ENCODE data around the gene TLNRD1.

Gene TLNRD1

GRCh38 chr15:81002331-81003096 is 1.8 kb downstream of the TLNRD1 start:
- DNase-seq (ENCODE audit: low spot score) = no peak

DNA sequence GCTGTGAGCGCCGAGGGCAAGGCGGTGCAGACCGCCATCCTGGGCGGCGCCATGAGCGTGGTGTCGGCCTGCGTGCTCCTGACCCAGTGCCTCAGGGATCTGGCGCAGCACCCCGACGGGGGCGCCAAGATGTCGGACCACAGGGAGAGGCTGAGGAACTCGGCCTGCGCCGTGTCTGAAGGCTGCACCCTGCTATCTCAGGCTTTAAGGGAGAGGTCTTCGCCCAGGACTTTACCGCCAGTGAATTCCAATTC is 2.3 kb downstream of the TLNRD1 start:
- DNase-seq (ENCODE audit: low spot score) = no peak

DNA sequence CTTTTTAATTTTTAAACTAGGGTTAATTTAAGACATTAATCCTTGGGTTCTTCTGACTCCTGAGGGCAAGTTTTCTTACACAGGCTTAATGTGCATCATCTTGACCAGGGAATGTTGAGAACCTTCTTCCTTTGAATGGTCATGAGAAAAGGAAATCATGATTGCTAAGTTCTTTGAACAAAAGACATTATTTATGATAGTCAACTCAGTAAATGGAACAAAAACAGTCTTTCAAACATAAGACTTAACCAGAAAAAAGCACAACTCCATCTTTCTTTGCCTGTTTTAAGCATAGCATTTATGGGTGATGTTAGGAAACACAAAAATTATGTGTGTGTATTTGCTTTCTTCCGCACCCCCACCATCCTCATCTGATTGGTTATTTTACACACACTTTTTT is 5.4 kb downstream of the TLNRD1 start:
- no peak for DNase-seq (ENCODE audit: low spot score)

DNA sequence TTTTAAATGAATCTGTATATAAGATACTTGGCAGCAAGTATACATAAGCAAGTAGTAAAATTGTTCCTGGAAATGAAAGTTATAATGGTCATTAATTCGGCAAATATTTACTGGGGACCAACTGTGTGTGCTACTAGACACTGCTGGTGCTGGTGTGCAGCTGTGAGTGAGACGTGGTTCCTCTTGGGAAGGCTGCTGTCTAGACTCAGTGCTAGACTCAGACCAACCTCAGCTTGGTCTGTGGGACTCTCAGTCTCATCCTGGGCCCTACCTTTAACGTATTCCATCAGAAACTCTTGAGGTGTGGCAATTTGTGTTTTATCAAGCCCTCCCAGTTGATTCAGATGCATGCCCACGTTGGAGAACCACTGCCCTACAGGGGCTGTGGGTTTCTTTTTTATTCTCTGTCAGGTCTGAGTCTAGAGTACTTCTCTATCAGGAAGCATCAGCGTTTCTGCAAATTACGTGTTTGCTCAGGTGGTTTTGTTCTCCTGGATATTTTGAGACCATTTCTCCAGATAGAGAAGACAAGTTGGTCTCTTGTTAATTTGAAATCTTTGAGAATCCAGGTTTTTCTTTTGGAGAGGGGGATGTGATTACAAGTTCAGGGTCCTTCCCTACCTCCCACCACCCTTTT is 6.8 kb downstream of the TLNRD1 start:
- DNase-seq (ENCODE audit: low spot score) = no peak

DNA sequence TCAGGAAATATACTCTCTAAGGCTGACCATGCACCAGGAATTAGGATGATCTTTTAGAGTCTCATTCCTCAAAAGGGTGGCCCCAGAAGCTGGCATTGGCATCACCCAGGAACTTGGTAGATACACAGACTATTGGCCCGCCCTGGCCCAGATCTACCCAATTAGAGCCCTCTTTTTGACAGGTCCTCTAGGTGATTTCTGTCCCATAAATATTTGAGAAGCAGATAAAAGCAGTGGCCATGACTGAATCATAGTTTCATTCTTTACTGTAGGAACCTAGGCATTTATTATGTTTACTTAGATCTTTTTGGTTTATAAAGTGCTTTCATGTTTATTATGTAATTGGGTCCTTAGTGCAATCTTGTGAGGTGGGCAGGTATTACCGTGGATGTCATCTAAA is 7.6 kb downstream of the TLNRD1 start:
- no peak for DNase-seq (ENCODE audit: low spot score)

DNA sequence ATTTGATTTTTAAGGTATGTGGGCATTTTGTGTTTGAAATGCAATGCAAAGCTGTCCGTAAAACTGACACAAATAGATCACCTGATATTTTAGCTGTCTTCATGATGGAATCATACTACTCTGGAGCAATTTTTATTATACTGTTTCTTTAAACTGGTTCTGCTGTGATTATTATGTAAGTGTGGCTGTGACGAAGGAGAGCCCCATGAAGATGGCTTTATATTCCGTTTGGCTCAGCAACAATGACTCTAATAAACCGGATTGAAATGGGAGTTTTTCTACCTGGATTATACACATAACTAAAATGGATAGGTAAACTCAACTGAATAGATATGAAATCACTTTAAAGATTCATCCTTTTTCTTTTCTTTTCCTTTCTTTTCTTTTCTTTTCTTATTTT is 9.4 kb downstream of the TLNRD1 start:
- DNase-seq (ENCODE audit: low spot score) = no peak

- no peak for DNase-seq (ENCODE audit: low spot score)
These were observed 10.9 kb downstream of the TLNRD1 start for GRCh38 chr15:81011593-81011992.

- no peak for DNase-seq (ENCODE audit: low spot score)
These were observed 11.9 kb downstream of the TLNRD1 start for GRCh38 chr15:81012588-81012987.

GRCh38 chr15:81013396-81013929 is 12.7 kb downstream of the TLNRD1 start:
- DNase-seq (ENCODE audit: low spot score) = no peak

- no peak for DNase-seq (ENCODE audit: low spot score)
These were observed 13.8 kb downstream of the TLNRD1 start for GRCh38 chr15:81014446-81015093.

DNA sequence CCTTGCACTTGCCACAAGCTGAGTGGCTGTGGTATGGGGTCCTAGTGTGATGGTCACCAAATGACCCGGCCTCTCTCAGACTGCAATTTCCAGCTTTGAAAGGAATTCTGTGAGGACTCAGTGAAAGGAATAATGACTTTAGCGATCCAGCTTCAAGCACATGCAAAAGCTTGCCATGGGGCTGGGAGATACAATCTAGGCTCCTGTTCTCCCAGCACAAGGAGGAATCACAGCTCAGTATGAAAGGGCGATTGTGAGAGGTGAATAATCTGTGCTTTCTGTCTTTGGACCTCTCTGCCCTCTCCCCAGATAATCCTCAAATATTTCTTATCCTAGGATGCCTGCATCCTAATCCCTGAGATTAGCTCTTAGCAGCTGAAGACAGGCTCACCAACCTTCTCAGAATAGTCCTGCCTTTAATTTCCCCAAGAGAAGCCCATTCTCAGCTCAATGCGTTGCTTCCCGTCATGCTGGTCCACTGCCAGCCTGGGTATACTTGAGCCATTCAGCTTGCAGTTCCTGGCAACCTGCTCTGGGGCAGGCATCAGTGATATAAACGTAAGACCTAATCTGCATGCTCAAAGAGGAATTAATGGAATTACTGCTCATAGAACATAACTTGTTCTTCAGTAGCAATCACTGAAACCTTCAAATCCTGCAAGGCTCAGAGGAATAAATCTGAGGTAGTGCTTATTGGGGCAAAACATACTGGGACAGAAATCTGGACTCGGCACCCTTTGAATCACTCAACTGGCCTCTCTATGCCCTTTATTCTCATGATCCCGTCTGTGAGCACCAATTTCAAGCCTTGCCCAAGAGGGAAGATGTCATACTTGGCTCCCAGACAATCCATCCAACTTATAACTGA is 15.1 kb downstream of the TLNRD1 start:
- no peak for DNase-seq (ENCODE audit: low spot score)

- DNase-seq (ENCODE audit: low spot score) = no peak
These were observed 15.9 kb downstream of the TLNRD1 start for GRCh38 chr15:81016489-81017068.

GRCh38 chr15:81018197-81018596 is 17.5 kb downstream of the TLNRD1 start:
- no peak for DNase-seq (ENCODE audit: low spot score)

GRCh38 chr15:81021321-81021720 is 20.6 kb downstream of the TLNRD1 start:
- no peak for DNase-seq (ENCODE audit: low spot score)

DNA sequence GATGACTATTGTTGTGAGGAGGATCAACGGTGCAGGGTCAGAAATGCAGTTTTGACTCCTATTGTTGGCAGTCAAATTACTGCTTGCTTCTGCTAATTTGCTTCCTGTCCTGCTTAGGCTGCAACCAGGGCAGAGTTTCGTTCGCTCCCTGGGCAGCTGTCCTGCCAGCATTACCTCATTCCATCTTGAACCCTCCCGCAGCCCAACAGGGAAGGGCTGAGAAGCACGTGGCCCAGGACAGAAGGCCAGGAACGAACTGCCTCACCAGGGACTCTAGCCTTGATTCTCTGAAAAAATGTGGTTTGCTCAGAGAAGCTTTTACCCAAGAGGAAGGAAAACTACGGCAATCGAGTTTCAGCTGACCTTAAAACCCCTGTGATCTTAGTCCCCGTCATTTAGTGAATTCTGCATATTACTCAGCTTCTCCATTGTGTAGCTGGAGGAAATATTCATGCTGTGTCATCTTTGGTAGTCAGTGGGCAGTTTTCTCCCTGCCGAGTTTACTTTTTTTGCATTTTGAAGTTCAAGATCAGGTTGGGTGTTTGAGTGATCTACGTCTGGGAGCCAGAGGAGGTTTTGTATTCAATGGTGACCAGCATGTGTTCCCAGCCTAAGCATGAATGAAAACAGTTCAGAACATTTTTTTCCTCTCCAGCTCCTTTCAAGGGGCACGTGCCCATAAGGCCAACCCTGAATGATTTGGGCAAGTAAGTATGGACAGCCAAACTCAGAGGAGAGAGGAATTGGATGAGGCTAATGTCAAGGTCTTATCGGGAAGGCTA is 23.0 kb downstream of the TLNRD1 start:
- DNase-seq (ENCODE audit: low spot score) = peak; percentile 68

DNA sequence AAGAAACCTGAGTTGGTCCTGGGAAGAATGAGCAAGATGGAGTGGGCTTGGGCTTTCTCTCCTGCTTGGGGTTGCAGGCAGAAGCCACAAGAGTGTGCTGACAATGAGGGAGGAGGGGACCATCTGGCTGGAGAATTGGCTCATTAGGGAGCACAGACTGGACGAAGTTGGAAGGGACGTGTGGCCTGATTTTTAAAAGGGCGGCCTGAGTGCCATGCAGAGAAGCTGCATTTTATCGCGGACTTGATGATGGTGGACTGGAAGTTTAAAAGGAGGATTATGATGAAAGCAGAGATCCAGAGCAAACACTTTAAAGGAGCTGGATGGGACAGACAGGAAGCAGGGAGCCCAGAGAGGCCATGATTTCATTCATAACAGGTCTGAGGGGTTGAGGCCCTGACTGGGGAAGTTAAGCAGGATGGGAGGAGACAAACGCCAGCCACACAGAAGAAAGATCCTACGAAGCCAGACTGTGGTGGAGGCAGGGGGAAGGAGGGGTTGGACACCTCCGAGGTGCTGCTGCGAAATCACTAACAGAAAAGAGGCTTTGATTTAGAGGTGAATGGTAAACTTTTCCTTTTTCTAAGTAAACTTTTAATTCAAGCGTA is 23.6 kb downstream of the TLNRD1 start:
- no peak for DNase-seq (ENCODE audit: low spot score)

- no peak for DNase-seq (ENCODE audit: low spot score)
These were observed 24.2 kb downstream of the TLNRD1 start for GRCh38 chr15:81024936-81025335.

DNA sequence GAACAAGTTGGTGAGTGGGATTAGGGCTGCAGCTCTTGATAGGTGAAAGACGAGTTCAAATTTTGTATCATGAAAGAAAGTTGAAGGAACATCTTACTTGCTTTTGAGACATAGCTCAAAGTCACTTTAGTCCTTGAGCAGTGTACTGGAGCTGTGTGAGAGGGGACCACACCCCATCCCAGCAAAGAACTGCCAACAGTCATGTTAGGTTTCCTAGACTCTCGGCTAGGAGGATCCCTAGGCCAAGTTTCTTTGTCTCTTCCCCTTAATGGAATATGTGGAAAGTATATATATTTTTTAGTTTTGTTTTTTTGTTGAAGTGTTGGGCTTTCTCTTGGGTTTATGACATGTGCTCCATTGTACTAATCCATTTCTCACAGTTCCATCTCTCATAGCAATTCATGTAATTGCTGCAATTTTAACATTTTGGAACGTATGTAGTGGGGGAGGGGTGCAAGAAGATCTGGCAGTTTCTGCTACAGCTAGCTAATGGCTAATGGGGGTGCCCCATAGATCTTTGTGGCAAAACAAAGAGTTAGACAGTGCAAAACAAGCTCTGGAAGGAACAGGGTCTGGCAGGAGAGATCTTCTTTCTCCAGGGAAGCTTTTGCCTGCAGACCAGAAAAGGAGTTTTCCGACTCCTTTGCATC is 25.1 kb downstream of the TLNRD1 start:
- no peak for DNase-seq (ENCODE audit: low spot score)

GRCh38 chr15:81026836-81027599 is 26.3 kb downstream of the TLNRD1 start:
- DNase-seq (ENCODE audit: low spot score) = no peak
